GM12874 (cell line): Measurements from ENCODE around the gene ADCY2.

Experiments used
- CTCF ChIP-seq: IDR thresholded peaks from 2 replicates; pipeline ENCODE4 v1.5.1; 2011; ENCODE audit warnings: low read depth, mild to moderate bottlenecking, control low read depth, low read length, moderate library complexity; ENCODE audit not compliant: insufficient read depth

ADCY2 gene

GRCh38 chr5:7395947-7396712 is at the start of gene ADCY2:
Gene ADCY2, plus strand, starts transcription at chr5:7396138. Its CDS starts 159 bp downstream, at chr5:7396297.
- no peak for TF ChIP-seq CTCF

- TF ChIP-seq CTCF: no peak
Observed at GRCh38 chr5:7347377-7347776, 48.6 kb upstream of the ADCY2 start.

GRCh38 chr5:7348168-7348854 is 47.6 kb upstream of the ADCY2 start:
- TF ChIP-seq CTCF: no peak

DNA sequence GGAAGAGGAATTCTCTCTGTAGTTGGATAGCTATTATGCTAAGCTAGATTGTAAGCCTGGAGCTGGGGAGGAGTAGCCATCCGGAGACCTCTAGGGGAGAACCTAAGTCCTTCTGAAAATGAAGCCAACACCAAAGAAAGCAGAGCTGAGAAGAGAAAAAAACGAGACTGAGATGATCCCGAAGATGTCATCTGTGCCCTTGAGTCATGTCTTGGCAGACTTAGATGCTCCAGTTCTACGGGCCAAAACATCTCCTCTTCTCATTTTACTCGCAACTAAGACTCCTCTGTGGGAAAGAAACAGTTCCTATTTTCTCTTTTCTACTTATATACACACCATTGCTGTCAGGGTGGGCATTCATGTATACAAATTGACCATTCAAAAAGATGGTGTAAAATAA is 34.3 kb upstream of the ADCY2 start:
- no peak for TF ChIP-seq CTCF

GRCh38 chr5:7363067-7363677 is 32.8 kb upstream of the ADCY2 start:
- no peak for TF ChIP-seq CTCF

- no peak for TF ChIP-seq CTCF
Observed at GRCh38 chr5:7364226-7364875, 31.6 kb upstream of the ADCY2 start.

DNA sequence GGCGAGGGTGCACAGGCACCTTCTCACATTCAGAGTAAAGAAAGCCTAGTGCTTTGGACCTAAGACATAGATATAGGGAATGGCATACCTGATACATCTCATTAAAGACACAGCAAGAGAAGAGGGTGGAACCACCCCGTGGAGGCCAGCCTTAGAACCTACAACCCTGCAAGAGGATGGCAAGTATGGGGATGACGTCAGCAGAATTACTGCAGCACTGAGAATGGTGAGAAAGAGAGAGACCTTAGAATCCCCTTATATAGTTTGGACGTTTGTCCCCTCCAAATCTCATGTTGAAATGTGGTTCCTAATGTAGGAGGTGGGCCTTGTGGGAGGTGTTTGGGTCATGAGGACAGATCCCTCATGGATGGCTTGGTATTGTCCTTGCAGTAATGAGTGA is 28.2 kb upstream of the ADCY2 start:
- no peak for TF ChIP-seq CTCF
